Kidney capillary endothelial cell (primary cell): ENCODE data around the gene RPTOR.

Experiments
- DNase-seq: peaks from one replicate; pipeline ENCODE4 v3.0.0-alpha.2; 2018; ENCODE audit warnings: low spot score

RPTOR gene

GRCh38 chr17:80961541-80962330, 417.1 kb downstream of the RPTOR start:
- DNase-seq, result no peak

GRCh38 chr17:80962356-80963329, 418.0 kb downstream of the RPTOR start:
- no peak for DNase-seq

DNA sequence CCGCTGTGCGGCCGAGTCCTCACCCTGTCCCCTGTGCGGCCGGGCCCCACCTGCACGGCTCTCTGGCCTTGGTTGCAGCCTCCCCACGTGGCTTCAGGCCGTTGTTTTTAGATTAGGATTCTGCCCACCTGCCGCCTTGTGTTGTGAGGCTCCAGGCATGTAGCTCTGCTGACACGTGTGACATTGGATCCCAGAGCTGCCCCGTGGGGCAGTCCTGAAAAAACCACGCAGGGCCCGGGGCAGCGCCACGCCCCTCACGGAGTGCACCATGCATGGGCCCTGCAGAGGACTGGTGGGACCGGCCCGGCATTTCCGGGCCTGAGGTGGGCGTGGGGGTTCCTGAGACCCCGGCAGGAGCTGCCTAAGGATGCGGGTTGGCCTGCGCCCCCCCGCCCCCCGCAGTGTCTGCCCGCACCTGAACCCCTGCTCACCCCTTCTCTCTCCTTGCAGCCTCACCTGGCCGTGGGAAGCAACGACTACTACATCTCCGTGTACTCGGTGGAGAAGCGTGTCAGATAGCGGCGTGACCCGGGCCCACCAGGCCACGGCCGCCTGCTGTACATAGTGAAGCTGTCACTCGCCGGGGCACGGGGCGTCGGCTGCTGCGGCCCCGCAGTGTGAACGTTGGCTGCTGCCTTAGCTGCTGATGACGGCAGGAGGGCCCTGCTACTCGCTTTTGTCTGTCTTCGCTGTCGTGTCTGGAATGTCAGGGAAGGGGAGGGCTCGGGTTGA, 419.3 kb downstream of the RPTOR start:
- DNase-seq, result no peak

- DNase-seq, result no peak
Measured at GRCh38 chr17:80964544-80964856, 419.9 kb downstream of the RPTOR start.

- DNase-seq, result no peak
Measured at GRCh38 chr17:80964859-80965580, 420.4 kb downstream of the RPTOR start.

DNA sequence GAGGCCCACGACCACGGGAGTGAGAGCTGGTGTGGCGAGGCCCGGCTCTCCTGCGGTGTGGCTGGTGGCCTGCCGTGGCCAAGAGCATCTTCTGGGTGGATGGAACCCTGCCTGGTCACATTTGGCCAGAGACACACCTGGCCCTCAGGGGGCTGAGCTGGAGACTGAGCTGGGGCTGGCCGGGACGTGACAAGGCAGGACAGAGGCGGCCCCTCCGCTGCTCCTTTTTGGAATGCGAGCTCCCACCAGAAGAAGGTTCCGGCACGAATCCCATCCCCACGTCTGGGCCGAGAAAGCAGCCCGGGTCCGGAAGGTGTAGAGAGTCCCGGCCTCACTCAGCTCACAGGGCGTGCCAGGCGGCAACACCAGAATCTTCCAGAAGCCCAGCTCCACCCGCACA, 421.0 kb downstream of the RPTOR start:
- no peak for DNase-seq

- no peak for DNase-seq
Measured at GRCh38 chr17:80967404-80967872, 422.8 kb downstream of the RPTOR start.

DNA sequence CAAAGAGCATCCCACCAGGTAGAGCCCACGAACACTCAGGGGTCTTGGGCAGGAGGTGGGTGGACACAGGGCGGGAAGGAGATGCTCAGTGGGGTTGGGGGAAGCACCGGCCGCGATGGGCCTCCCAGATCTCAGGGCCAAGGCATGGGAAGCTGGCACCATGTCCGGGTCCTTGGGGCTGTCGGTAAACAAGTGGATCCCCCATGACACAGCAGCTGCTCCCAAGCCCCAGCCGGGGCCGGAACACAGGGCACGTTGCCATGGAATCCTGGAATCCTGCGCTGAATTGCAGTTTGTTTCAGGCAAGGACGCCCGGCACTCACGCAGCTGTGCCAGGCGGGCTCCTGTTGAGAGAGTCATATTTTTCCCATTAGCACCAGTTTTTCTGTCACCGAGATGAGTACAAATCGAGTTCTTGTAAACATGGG, 424.0 kb downstream of the RPTOR start:
- DNase-seq, result no peak

DNA sequence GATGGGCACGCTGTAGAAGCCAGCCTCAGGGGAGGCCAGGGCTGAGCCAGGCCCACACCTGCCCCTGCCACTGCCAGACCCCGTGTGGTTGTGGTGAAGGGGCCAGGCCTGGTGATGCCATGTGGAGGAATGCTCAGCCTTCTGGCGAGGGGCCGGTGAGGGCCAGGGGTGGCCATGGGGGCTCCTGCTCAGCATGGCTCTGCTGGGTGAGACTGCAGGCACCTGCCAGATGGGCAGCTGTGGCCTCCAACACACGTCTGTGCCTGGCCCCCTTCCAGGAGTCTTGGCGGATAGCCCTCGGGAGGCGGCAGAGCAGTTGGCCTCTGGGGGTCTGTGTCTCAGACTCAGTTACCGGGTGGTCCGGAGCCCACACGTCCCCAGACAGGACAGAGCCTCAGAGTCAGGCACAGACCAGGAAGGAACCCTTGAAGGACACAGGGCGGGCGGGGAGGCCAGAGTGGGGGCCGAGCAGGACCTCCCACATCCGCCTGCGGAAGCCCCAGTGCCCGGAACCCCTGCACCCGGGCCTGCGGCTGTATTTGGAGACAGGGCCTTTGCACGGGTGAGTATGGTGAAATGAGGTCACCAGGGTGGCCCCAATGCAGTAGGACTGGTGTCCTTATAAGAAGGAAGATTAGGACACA, 424.5 kb downstream of the RPTOR start:
- DNase-seq, result no peak

- no peak for DNase-seq
Measured at GRCh38 chr17:80969674-80970043, 425.0 kb downstream of the RPTOR start.

GRCh38 chr17:80970044-80970761, 425.6 kb downstream of the RPTOR start:
- no peak for DNase-seq

DNA sequence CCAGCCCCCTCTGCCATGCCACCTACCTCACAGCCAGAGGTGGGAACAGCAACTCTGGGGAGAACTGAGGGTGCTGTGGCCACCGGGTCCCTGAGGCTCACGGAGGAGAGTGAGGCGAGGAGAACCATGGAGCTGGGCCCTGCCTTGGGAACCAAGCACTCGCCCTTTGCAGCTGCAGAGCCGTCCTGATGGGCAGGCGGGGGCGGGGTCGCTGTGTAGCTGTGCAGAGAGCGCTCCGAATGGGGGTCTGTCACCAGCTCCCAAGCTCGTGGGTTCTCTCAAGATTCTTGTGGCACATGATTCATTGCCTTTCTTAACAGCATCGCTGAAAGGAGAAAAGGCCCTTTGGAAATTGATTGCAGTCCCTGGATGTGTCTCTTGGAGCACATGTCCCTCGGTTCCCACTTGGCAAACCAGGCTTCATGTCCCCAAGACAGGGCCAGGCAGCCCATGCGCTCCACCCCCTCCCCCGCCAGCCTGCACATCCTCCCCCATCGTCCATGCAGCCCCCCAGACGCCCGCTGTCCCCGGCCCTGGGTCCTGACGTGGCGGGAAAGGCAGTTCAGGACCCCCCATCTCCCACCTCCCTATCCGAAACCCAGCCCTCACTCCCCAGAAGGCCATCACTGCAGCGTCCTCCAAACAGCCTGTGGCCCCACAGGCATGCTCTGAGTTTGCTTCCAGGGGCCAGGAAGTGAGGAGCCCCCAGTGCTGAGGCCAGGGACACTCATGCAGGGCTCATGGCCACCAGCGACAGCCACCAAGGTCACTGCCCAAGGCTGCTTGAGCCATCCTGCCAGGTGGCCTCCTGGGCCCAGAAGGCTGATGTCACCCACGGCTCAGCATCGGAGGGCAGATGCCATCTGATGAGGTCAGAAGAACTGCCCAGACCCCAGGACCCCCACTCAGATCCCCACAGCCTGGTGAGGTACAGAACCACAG, 426.4 kb downstream of the RPTOR start:
- no peak for DNase-seq

DNA sequence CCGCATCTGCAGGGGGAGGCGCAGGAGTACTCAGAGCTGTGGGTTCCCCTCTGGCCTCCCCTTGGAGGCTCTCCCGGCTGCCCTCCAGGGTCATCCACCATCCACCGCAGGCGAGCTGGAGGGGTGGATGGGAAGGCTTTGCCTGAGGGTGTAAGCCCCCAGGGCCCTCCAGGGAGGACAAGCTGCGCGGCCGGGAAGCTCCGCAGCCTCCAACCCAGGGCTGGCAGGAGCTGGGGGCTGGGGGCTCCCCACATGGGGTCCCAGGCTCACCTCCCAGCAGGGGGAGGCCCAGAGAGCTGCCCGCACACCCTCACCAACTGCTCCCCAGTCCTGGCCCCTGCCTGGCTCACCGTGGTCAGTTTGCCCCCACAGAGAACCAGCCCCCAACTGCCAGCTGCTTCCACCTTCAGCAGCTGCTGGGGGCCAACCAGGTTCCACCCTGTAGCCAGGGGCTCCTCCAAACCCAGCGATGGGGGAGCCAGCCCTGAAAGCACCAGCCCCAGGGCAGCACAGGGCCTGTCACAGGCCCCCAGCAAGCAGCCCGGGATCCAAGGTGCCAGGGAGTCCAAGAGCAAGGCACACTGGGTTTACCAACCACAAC, 427.2 kb downstream of the RPTOR start:
- DNase-seq, result no peak

DNA sequence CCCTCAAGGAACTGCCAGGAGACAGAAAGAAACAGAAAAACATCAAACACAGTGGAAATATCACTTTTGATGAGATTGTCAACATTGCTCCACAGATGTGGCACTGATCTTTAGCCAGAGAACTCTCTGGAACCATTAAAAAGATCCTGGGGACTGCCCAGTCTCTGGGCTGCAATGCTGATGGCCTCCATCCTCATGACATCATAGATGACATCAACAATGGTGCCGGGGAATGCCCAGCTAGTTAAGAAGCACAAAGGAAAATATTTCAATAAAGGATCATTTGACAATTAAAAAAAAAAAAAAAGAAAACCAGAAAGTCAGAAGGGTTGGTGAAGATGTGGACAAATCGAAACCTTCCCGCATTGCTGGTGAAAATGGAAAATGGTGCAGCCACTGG, 432.1 kb downstream of the RPTOR start:
- no peak for DNase-seq

- DNase-seq, result no peak
Measured at GRCh38 chr17:80977172-80977571, 432.5 kb downstream of the RPTOR start.

DNA sequence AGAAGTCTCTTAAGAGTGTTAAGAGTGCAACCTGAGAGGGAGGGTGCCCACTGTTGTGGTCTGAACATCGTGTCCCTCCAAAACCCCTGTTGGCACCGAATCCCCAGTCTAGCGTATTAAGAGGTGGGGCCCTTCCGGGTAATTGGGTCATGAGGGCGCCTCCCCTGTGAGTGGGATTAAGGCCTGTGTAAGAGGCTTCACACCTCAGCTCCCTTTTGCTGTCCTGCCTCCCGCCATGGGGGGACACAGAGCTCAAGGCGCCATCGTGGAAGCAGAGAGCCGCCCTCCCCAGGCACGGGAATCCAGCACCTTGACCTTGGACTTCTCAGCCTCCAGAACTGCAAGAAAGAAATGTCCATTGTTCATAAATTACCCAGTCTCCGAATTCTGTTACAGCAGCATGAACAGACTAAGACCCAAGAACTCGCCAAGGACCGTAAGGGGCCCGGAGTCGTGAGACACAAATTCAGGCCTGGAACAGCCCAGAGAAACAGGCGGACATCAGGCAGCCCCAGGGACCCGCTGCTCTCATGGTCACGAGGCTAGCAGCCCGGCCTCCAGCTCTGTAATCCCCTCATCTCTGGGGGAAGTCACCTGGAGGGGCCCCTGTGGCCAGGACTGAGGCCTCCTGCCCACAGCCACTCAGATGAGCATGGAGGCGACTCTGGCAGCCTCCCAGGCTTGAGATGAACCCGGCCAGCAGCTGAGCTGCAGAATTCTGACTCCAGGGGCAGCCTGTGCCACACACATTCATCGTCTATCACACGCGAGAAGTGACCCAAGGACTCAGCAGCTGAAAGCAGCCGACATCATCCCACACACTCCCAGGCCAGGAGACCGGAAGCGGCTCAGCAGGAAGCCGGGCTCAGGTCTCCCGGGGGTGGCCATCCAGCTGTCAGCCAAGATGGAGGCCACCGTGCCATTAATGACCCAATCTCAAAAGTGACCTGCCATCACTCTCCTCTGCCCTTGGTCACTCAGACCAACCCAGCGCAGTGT, 434.2 kb downstream of the RPTOR start:
- DNase-seq, result peak; percentile 60

GRCh38 chr17:80979547-80980378, 435.1 kb downstream of the RPTOR start:
- DNase-seq, result no peak
